NT2/D1 (cell line): ENCODE data around the gene BCAS3.
"Not testable (repeated sequence)": the region's sequence is repeated elsewhere in the genome, so short reads cannot be mapped to it uniquely, and the experiment has no call there.

ENCODE experiments used
- YY1 ChIP-seq: IDR thresholded peaks from 2 replicates; pipeline ENCODE4 v1.6.1; 2011; ENCODE audit not compliant: insufficient read length, insufficient read depth
- ZNF274 ChIP-seq: IDR thresholded peaks from 2 replicates; pipeline ENCODE4 v1.6.1; 2011; ENCODE audit warnings: mild to moderate bottlenecking, low read depth, low read length

DNA sequence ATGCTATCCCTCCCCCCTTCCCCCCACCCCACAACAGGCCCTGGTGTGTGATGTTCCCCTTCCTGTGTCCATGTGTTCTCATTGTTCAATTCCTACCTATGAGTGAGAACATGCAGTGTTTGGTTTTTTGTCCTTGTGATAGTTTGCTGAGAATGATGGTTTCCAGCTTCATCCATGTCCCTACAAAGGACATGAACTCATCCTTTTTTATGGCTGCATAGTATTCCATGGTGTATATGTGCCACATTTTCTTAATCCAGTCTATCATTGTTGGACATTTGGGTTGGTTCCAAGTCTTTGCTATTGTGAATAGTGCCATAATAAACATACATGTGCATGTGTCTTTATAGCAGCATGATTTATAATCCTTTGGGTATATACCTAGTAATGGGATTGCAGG, 258.3 kb downstream of the BCAS3 start:
- not testable (repeated sequence) for TF ChIP-seq ZNF274, YY1
